GM21576 (cell line): ENCODE measurements around the gene FLYWCH2.

Experiments
- ATAC-seq: cut with Tn5 transposase; IDR thresholded peaks from one replicate; pipeline ENCODE4 v1.9.1; 2021; ENCODE audit warnings: mild to moderate bottlenecking, moderate library complexity; ENCODE audit not compliant: unreplicated experiment

Gene FLYWCH2, protein sequence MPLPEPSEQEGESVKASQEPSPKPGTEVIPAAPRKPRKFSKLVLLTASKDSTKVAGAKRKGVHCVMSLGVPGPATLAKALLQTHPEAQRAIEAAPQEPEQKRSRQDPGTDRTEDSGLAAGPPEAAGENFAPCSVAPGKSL

DNA sequence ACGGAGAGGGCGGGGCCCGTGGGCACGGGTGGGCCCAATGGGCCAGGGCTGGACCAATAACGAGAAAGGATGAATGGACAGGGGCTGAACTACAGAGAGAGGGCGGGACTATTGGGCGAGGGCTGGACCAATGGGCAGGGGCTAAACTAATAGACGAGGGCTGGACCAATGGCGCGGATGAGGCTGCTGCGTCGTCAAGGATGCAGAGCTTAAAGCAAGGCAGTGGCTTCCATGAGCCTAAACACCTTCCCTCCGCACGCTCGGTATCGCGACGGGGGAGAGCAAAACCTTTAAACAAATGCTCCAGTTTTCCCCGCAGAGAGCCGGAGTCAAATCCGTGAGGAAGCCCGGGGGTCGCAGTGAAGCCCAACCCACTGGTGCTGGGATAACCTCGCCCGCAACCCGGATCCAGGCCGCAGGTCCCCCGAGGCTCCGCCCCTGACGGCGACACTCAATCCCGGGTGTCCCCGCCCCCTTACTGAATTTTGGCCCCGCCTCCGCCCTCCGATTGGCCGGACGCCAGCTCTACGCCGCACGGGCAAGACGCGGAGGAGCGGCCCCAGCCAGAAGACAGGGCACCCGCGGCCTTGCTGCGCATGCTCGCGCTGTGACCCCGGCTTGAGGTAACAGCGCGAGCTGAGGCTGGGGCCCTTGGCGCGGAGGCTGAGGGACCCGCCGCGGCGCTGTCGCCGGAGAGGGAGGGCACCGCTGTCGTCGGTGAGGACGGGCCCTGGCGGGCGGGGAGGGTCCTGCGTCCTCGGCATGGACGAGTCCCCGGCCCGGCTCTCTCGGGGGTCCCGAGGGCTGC, at the start of gene FLYWCH2:
FLYWCH2 (plus strand) TSS at position 566 of the 808 bp plus-strand sequence. CDS start 13,235 bp downstream, outside the sequence.
- ATAC-seq: peak; percentile 91

DNA sequence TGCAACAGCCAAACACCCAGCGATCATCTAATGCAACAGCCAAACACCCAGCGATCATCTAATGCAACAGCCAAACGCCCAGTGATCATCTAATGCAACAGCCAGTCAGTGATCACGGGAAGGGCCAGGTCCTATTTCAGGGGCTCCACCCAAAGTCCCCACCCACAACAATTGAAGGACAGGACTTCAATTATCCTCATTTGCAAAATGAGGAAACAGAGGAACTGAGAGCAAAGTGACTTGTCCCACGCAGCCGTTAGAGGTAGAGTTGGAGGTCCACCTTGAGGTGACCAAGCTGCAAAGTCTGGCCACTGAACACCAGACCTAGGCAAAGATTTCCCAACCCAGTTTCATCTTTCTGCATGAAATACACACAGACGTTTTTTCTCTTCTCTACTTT, 49.2 kb upstream of the FLYWCH2 start:
- no peak for ATAC-seq

DNA sequence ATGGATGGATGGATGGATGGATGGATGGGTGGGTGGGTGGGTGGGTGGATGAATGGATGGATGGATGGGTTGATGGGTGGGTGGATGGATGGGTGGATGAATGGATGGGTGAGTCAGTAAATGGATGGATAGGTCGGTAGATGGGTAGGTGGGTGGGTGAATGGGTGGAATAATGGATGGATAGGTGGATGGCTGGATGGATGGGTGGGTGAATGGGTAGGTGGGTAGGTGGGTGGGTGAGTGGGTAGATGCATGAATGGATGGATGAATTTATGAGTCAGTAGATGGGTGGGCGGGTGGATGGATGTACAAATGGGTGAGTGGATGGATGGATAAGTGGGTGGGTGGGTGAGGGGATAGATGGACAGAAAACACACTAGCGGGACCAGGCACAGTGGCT, 48.0 kb upstream of the FLYWCH2 start:
- ATAC-seq: no peak

DNA sequence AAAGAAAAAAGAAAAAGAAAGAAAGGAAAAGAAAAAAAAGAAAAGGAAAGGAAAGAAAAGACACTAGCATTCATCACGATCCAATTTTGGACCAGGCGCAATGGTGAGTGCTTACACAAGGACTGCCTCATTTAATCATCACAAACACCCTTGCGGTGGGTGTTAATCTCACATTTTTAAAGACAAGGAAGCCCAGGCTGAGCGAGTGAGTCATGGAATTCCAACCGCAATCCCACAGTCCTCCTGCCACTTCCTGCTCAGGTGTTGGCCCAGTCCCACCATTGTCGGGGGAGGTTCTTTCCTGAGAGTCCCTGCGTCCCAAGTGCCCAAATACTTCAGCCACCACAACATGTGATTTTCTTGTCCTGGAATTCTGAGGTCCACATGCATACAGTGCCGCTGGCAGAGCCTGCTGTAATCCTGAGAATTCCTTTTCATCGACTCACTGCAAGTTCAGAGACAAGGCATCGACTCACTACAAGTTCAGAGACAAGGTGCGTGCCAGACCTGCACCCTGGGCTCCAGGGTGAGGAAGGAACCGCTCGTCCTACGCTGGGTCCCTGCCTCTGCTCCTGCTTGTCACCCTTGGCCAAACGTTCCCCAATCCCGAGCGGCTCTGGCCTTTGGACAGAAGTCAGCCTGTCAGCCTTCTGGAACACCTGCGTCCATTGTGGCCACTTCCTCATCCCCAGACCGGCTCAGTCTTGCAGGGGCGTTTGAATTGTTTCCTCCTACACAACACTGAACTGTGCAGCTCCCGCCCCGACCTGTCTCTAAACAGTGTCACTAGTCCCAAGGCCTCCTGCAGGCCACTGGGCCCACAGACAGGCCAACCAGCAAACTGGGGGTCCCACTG, 47.1 kb upstream of the FLYWCH2 start:
- ATAC-seq: no peak

DNA sequence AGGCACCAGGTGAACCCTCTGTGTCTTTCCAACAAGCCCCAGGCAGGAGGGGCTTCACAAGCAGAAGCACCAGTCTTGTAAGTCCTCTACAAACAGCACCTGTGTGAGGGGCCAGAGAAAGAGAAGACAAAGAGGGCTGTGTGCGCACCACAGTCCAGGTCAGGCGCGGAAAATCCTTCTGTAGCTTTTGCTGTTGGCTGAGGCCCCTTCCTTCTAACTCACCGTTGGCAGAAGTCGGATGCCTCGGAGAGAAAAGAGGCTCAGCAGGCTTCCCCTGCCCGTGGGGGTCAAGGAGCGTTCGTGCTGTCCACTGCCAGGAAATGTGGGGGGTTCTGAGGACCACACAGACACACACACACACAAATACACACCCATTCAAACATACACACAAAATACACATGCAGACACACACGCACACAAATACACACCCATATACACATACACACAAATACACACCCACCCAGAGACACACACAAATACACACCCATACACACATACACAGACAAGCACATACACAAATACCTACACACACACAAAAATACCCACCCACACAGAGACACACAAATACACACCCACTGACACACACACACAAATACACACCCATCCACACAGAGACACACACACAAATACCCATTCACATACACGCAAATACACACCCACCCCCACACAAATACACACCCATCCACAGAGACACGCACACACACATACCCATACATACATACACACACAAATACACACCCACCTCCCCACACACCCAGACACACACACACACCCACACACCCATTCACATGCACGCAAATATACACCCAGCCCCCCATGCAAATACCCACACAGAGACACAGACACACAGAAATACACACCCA, 46.1 kb upstream of the FLYWCH2 start:
- no peak for ATAC-seq

DNA sequence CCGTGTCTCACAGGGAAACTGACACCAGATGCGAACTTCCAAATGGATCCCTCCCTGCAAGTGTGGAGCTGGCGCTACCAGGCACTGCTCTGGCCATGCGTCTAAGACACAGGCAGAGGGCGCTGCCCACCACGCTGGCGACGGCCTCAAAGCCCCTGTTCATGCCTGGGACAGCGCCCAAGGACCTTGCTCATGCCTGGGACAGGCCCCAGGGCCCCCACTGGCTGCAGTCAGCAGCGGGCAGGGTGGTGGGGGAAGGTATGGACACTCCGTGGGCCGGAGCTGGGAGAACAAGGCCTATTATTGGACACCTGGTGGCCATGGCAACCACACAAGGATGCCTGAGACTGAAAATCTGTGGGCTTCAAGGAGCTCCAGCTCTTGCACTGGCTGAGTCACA, 44.1 kb upstream of the FLYWCH2 start:
- ATAC-seq: no peak

DNA sequence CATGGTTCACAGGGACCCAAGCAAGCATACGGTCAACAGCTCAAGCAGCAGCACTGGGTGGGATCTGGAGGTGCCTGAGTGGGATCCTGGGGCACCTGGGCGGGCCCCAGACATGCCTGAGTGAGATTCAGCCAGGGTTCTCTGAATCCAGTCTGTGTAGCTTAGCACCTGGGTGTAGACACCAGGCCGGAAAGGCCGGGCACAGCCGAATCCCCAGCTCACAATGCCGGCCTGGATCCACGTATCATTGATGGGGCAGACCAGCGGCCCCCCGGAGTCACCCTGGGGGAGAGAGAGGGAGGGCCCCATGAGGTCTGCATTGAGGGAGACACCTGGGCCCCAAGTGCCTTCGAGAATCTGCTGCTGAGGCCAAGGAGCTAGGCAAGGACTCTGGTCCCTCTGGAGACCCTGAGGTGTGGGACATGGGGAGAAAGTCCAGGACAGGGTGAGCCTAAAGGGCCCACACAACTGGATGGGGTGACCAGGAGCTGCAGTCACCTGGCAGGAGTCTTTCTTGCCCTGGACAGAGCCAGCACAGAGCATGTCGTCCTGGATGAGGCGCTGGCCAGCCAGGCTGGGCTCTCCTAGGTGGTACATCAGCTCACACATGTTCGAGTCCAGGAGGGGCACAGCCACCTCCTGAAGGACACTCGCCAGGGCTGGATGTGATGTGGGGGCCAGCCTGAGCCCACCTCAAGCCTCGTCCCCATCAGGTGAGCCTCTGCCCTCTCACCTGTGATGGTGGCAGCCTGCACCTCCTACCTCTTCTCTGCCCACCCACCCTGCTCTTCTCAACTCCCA, 43.2 kb upstream of the FLYWCH2 start:
- ATAC-seq: no peak

DNA sequence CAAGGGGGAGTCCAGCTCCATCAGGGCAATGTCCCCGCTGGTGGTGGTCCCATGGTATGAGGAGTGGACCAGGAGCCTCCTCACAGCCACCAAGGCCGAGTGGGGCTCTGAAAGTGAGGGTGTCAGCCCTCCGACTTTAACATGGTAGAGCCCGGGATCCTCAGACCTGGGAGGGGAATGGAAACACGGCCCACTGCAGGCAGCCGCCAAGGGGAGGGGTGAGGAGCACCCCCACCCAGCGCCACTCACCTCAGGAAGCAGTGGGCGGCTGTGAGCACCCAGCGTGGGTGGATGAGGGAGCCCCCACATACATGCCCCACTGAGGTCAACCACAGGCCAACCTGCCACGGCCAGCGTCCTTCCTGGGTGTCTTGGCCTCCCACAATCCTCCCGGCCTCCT, 42.1 kb upstream of the FLYWCH2 start:
- ATAC-seq: no peak

DNA sequence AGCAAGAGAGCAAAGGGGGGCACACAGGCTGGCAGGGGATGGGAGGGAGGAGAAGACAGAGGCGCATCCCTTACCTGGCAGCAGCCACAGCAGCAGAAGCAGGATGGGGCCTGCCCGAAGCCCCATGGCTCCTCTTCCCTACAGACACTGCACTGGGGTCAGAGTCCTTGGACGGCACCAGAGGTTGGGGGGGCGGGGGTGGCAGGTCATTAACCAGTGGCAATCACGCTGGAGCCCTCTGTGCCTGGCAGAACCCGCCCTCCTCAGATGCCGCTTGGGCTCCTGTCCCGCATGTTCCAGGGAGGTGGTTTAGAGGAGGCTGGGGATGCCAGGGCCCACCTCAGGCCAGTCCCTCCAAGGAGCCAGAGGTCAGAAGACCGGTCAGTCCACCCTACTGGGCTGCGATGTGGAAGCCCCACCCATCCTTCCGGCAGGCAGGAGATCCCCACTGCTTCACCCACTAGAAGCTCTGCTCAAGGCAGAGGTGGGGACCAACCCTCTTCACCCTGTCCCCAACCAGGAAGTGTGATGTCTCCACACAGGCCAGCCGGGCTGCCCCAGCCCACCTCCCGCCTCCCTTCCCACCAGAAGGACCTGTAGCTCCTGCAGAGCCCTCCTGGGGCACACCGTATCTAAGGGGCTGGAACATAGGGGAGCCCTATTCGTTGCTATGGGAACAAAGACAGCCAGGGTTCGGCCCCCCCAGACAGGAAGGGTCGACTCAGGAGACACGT, 41.2 kb upstream of the FLYWCH2 start:
- no peak for ATAC-seq

DNA sequence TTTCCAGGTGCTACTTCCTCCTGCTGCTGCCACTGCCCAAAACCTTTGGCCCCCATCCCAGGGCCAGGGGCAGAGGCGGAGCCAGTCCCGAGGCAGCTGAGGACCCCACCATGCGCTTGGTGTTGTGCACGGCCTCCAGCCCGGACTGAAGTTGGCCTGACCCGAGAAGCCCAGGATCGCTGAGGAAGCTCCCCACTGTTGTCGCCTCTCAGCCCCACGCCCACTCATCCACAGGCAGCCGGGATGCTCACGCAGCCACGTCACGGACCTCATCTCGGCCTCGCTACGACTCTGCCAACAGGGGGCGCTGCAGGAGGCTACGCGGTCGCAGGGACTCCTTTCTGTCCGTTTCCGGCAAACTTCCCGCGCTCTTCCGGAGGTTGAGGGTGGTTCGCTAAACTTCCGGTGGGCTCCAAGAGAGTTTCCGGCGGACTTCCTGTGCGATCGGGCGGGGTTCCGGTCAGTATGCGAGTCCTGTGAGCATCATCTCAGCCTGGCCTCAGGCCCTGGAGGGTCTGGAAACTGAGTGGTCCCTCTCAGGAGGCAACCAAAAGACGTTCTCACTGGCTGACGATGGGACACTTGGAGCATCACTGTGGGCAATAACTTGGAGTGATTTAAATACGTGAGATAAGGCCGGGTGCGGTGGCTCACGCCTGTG, 40.5 kb upstream of the FLYWCH2 start:
- ATAC-seq: no peak

DNA sequence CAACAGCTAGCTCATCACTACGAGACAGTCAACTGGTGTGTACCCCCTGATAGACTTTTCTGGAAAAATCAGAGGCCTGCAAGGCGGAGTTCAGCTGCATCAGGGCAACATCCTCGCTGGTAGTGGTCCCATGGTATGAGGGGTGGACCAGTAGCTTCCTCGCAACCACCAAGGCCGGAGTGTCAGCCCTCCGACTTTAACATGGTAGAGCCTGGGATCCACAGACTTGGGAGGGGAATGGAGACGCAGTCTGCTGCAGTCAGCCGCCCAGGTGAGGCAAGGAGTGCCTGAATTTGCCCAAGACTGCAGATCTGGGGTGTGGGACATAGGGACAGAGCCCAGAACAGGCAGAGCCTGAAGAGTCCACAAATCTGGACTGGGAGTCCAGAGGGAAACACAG, 39.5 kb upstream of the FLYWCH2 start:
- no peak for ATAC-seq

DNA sequence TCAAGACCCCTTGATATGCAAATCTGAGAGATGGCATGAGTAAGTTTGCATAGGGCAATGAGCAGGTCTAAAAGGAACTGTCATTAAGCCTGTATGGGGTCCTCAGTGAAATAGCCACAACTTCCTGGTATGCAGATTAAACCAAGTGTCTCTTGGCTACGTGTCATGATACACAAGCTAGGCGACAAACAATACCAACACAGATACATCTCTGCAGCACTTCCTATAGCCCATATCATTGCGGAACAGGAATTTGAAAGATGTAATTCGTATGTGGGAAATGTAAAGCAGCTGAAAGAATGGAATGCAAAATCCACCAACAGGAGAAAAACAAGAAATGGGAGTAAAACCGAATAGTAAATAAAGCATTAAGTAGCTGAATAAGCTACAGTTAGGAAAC, 37.9 kb upstream of the FLYWCH2 start:
- no peak for ATAC-seq

DNA sequence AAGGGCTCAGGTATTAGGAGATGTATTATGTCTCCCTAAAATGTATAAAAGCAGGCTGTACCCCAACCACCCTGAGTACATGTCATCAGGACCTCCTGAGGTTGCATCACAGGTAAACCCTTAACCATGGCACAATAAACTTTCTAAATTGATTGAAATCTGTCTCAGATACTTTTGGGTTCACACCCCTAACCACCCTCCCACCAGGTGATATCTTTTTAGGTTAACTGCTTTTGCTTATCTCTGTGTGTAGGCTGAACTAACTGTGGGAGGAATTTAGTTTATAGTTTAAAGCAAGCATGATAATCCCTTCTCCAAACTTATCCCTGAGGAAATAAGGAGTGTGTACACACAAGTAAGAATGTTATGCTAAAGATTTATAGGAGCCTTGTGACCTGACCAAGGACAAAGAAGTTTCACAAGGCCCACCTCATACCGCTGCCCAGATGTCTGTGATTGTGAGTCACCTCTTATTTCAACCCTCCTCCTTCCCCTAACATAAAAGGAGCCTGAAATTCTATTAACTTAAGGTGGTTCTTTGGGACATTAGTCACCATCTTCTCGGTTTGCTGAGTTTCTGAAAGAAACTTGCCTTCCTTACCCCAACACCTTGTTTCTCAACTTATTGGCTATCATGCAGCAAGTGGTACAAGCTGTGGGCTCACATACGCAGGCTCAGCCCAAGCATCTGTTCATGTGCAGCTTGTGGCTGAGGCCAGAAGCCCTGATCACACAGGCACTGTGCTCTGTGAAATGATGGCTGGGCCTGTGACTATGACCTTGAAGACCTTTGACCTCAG, 36.3 kb upstream of the FLYWCH2 start:
- no peak for ATAC-seq

DNA sequence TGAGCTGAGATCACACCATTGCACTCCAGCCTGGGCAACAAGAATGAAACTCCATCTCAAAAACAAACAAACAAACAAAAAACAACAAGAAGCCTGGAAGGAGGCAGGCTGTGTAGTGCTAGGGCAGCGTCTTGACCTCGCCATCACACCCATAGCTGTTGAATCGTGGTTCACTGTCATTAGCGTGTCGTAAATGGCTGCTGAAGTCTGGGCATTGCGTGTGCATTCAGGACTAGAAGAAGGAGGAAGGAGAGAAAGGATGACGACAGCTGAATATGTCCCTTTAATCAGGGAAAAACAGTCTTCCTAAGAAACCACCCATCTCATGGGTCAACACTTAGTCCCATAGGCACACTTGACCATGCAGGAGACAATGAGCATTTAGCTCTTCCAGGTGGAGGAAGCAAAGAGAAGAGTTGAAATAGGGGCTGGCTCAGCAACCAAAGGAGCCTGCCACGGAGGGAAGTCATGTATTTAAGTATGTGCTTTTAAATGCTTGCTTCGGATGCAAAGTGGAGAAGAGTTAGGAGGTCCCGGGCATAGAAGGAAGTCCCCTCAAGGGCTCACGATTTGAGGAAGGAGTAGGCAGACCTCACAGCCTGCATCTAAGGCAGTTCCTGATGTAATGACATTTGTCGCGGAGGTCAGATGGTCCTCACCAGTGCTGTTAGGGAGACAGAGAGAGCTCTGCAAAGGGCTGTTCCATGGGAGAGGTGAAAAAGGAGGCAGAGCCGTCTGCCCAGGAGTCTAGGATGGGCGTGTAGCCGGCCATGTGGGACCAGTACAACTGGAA, 33.9 kb upstream of the FLYWCH2 start:
- no peak for ATAC-seq

DNA sequence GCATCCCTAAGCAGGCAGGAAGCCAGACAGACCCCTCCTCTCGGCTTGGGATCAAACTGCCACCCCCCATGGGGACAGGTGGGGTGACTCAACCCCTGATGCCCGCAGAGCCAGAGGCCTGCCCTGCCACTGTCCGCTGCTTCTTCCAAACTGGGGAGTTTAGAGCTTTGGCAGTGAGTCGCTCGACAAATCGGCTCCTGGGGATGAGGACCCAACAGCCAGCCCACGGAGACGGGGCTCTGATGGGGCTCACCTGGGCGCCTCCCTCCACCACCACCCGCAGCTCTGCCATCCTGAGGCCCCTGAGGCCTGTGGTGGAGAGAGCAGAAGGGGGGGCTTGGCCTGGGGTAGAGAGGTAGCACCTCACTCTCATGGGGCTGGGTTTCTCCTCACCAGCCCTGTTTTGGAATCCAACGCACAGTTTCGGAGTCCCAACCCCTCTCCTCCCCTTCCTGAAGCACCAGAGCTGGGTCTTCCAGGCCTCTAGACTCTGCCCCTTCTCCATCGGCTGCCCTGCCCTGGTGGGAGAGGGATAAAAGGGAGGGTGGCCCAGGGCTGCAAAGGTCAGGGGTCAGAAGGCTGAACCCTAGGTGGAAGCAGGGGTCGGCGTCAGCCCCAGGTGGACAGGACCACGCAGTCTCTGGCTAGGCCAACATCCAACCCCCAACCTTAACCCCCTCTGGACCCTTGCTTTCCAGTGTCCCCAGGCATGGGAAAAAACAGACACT, 30.8 kb upstream of the FLYWCH2 start:
- ATAC-seq: no peak

DNA sequence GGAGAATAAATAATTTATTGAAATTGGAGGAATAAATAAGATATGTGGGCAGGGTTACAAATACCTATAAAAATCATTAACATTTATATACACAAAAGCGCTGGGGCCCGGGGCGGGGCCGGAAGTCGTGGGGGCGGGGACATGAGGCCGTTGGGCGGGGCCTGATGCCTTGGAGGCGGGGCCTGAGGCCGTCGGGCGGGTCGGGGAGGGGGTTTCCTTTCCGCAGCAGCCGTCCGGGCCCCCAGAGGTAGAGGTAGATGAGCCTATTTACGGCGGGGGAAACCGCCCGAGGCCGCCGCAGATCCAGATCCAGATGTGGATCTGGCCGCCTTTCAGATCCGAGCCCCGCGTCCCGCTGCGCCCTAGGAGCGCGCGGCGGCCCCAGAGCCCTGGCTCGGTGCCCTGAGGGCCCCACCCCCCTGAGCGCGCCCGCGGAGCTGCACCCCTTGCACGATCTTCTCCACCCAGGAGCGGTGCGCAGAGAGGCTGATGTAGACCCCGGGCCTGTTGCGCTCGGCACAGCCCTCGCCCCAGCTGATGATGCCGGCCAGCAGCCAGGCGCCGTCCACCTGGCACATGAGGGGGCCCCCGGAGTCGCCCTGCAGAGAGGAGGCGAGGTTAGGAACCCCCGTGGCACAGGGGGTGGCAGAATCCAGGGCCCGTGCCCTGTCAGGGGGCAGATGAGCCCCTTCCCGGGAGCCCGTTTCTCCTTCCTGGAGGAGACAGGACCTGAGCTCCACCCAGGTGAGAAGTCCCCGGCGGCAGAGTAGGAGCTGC, 30.1 kb upstream of the FLYWCH2 start:
- no peak for ATAC-seq
